ENCODE data around the gene CCDC142. TPM values are rescaled to one million over a fixed set of nuclear protein-coding genes. Genes with fewer than 3 reads are reported as not detected.

CCDC142 gene
- total RNA-seq, 1 experiment from 2014 or later: 24.2 TPM

DNA sequence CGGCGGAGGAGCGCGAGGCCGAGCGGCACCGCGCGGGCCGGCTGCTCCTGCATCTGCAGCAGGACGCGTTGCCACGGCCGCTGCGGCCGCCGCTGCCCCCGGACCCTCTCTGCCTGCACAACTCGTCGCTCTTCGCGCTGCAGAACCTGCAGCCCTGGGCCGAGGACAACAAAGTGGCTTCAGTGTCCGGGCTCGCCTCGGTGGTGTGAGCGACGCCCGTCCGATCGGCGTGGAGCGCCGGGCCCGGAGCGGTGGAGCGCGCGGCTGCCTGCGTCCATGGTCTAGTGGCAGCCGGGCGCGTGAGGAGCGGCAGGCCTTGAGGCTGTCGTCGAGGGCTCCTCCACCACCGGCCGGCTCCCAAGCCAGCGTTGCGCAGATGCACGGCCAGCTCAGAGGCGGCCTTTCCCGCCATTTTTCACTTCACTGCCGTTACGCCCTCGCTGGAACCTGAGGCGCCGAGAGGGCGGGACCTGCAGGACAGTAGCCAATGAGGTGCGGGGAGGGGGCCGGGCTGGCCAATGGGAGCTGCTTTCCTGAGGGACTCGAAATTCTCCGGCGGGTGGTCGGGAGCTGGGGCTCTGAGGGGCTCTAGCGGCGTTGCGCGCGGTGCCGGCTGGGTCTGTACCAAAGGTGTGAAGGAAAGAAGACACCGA, 33.3 kb upstream of the CCDC142 start:
- H3K36me3 ChIP-seq (ENCODE audit: control insufficient read depth, insufficient read depth, low read length): no peaks in the 10 kb centered on the region
- TF ChIP-seq, protein P1, sequence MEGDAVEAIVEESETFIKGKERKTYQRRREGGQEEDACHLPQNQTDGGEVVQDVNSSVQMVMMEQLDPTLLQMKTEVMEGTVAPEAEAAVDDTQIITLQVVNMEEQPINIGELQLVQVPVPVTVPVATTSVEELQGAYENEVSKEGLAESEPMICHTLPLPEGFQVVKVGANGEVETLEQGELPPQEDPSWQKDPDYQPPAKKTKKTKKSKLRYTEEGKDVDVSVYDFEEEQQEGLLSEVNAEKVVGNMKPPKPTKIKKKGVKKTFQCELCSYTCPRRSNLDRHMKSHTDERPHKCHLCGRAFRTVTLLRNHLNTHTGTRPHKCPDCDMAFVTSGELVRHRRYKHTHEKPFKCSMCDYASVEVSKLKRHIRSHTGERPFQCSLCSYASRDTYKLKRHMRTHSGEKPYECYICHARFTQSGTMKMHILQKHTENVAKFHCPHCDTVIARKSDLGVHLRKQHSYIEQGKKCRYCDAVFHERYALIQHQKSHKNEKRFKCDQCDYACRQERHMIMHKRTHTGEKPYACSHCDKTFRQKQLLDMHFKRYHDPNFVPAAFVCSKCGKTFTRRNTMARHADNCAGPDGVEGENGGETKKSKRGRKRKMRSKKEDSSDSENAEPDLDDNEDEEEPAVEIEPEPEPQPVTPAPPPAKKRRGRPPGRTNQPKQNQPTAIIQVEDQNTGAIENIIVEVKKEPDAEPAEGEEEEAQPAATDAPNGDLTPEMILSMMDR (IDR thresholded peaks at IDR 0.05): no peak
- no peak for TF ChIP-seq TCF7L2 (IDR thresholded peaks at IDR 0.05; ENCODE audit: low read depth, low read length)
- TF ChIP-seq POLR2AphosphoS5 (IDR thresholded peaks at IDR 0.05; ENCODE audit: low read depth, low read length): no peak
- no peak for TF ChIP-seq SIN3A (IDR thresholded peaks at IDR 0.05; ENCODE audit: borderline replicate concordance, insufficient read depth, low read depth, low read length)
- TF ChIP-seq, protein P2, sequence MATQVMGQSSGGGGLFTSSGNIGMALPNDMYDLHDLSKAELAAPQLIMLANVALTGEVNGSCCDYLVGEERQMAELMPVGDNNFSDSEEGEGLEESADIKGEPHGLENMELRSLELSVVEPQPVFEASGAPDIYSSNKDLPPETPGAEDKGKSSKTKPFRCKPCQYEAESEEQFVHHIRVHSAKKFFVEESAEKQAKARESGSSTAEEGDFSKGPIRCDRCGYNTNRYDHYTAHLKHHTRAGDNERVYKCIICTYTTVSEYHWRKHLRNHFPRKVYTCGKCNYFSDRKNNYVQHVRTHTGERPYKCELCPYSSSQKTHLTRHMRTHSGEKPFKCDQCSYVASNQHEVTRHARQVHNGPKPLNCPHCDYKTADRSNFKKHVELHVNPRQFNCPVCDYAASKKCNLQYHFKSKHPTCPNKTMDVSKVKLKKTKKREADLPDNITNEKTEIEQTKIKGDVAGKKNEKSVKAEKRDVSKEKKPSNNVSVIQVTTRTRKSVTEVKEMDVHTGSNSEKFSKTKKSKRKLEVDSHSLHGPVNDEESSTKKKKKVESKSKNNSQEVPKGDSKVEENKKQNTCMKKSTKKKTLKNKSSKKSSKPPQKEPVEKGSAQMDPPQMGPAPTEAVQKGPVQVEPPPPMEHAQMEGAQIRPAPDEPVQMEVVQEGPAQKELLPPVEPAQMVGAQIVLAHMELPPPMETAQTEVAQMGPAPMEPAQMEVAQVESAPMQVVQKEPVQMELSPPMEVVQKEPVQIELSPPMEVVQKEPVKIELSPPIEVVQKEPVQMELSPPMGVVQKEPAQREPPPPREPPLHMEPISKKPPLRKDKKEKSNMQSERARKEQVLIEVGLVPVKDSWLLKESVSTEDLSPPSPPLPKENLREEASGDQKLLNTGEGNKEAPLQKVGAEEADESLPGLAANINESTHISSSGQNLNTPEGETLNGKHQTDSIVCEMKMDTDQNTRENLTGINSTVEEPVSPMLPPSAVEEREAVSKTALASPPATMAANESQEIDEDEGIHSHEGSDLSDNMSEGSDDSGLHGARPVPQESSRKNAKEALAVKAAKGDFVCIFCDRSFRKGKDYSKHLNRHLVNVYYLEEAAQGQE (IDR thresholded peaks at IDR 0.05; ENCODE audit: insufficient read depth in 1 of 2, low read depth in 2 of 2, low read length in 1 of 2): no peak
- CTCF ChIA-PET: no interaction called here
- no peaks in the 10 kb centered on the region for H3K9me3 ChIP-seq (ENCODE audit: control insufficient read depth, insufficient read depth, low read depth, low read length)
- no peak for ATAC-seq
- DNase-seq (ENCODE audit: low read depth, low spot score): no peak
- POLR2A ChIA-PET: no interaction called here
- no TSS peak for BruUV-seq (replicated peaks)
- no peak overlapping the region for H3K4me3 ChIP-seq (ENCODE audit: low read depth in 2 of 2, low read length in 2 of 2)
- no peak overlapping the region for H3K27ac ChIP-seq (ENCODE audit: low read length)
- H3K4me1 ChIP-seq (ENCODE audit: control insufficient read depth, insufficient read depth, low read length): no peaks in the 10 kb centered on the region
- H3K27me3 ChIP-seq (ENCODE audit: control insufficient read depth, insufficient read depth, low read length): no peaks in the 10 kb centered on the region
- in situ Hi-C loops (cut with HindIII; ENCODE audit: low pct_unique_long_range_greater_than_20kb, low sequenced_read_pairs): no loop called here
- intact Hi-C loops (cut with micrococcal nuclease; ENCODE audit: unreplicated experiment): no loop called here

DNA sequence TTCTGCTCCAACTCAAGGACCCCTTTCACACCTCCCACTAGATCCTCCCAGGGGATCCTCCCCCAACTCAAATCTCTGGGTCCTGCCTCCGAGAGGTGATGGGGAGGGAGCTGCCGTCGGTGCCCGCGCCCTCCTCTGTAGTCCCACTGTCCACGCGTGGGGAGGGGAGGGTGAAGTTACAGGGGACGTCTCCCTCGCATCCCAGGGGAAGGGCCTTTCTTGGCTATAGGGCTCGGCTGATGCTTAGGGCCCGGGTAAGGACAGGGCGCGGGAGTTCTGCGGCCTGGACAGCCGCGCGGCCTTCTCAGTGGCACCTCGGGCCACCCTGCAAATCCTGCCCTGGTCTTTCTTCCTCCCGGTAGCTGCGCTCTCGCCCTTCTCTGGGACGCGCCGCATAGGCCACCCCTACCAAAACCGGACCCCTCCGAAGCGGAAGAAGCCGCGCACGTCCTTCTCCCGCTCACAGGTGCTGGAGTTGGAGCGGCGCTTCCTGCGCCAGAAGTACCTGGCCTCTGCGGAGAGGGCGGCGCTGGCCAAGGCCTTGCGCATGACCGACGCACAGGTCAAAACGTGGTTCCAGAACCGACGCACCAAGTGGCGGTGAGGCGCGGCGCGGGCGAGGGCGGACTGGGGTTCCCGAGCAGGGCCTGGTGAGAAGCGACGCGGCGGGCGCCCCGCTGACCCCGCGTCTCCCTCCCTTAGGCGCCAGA, 32.6 kb upstream of the CCDC142 start:
- ATAC-seq (no peak), DNase-seq (ENCODE audit: low read depth, low spot score) (no peak)
- in situ Hi-C loops (cut with HindIII; ENCODE audit: low pct_unique_long_range_greater_than_20kb, low sequenced_read_pairs): no loop called here
- intact Hi-C loops (cut with micrococcal nuclease; ENCODE audit: unreplicated experiment): no loop called here
- Histone ChIP-seq H3K27ac (ENCODE audit: low read length) (no peak overlapping the region), H3K36me3 (ENCODE audit: control insufficient read depth, insufficient read depth, low read length) (no peaks in the 10 kb centered on the region), H3K4me3 (ENCODE audit: low read depth in 2 of 2, low read length in 2 of 2) (peak overlapping the region in 1 of 2 experiments; percentile 37; a peak in 1 of 4 replicates), H3K27me3 (ENCODE audit: control insufficient read depth, insufficient read depth, low read length) (no peaks in the 10 kb centered on the region), H3K9me3 (ENCODE audit: control insufficient read depth, insufficient read depth, low read depth, low read length) (no peaks in the 10 kb centered on the region), H3K4me1 (ENCODE audit: control insufficient read depth, insufficient read depth, low read length) (no peaks in the 10 kb centered on the region)
- ChIA-PET POLR2A (no interaction called here), CTCF (no interaction called here)
- TF ChIP-seq, protein P2 (IDR thresholded peaks at IDR 0.05; ENCODE audit: insufficient read depth in 1 of 2, low read depth in 2 of 2, low read length in 1 of 2): no peak
- TF ChIP-seq, protein P1 (IDR thresholded peaks at IDR 0.05): no peak
- TF ChIP-seq POLR2AphosphoS5 (IDR thresholded peaks at IDR 0.05; ENCODE audit: low read depth, low read length) (no peak), TCF7L2 (IDR thresholded peaks at IDR 0.05; ENCODE audit: low read depth, low read length) (no peak), SIN3A (IDR thresholded peaks at IDR 0.05; ENCODE audit: borderline replicate concordance, insufficient read depth, low read depth, low read length) (no peak)
- BruUV-seq (replicated peaks): no TSS peak
